HuH-7.5 (cell line): ENCODE measurements around the gene PIGZ.
"Not testable (repeated sequence)": the region's sequence is repeated elsewhere in the genome, so short reads cannot be mapped to it uniquely, and the experiment has no call there.

ENCODE experiments used
- DNase-seq: peaks from one replicate; pipeline ENCODE4 v3.0.0; 2011; ENCODE audit warnings: low spot score

Gene PIGZ

GRCh38 chr3:196948442-196949284 lies 20.0 kb downstream of the PIGZ start:
- no peak for DNase-seq

GRCh38 chr3:196947860-196948441 lies 20.7 kb downstream of the PIGZ start:
- DNase-seq: no peak

- no peak for DNase-seq
These were observed 21.3 kb downstream of the PIGZ start for GRCh38 chr3:196947136-196947859.

GRCh38 chr3:196944037-196944790 lies 24.4 kb downstream of the PIGZ start:
- DNase-seq: not testable (repeated sequence)

GRCh38 chr3:196942915-196943277 lies 25.7 kb downstream of the PIGZ start:
- no peak for DNase-seq

- peak; percentile 89 for DNase-seq
These were observed 26.3 kb downstream of the PIGZ start, which contains the start of gene NCBP2 for GRCh38 chr3:196942226-196942914. Gene NCBP2, minus strand, starts transcription at chr3:196942528. Its CDS starts 25 bp downstream, at chr3:196942503.

- peak; percentile 25 for DNase-seq
These were observed 26.9 kb downstream of the PIGZ start for GRCh38 chr3:196941729-196942225.

GRCh38 chr3:196938576-196938975 lies 30.1 kb downstream of the PIGZ start:
- no peak for DNase-seq

- no peak for DNase-seq
These were observed 30.5 kb downstream of the PIGZ start for GRCh38 chr3:196938124-196938523.

GRCh38 chr3:196936288-196936687 lies 32.3 kb downstream of the PIGZ start:
- no peak for DNase-seq

- DNase-seq: no peak
These were observed 36.0 kb downstream of the PIGZ start for GRCh38 chr3:196932600-196932999.

GRCh38 chr3:196931828-196932587 lies 36.6 kb downstream of the PIGZ start:
- no peak for DNase-seq

- DNase-seq: no peak
These were observed 37.5 kb downstream of the PIGZ start for GRCh38 chr3:196931157-196931556.

GRCh38 chr3:196927571-196928453 lies 40.8 kb downstream of the PIGZ start:
- no peak for DNase-seq

- DNase-seq: no peak
These were observed 47.9 kb downstream of the PIGZ start for GRCh38 chr3:196920733-196921132.

- DNase-seq: no peak
These were observed 49.7 kb downstream of the PIGZ start for GRCh38 chr3:196918968-196919367.

- no peak for DNase-seq
These were observed 51.6 kb downstream of the PIGZ start for GRCh38 chr3:196916995-196917394.

GRCh38 chr3:196916221-196916620 lies 52.4 kb downstream of the PIGZ start:
- DNase-seq: no peak

- DNase-seq: no peak
These were observed 53.3 kb downstream of the PIGZ start for GRCh38 chr3:196915375-196915774.

- DNase-seq: no peak
These were observed 53.8 kb downstream of the PIGZ start for GRCh38 chr3:196914866-196915265.
